HG03280 (cell line): ENCODE results near the gene IGHMBP2.

Experiments used
- ATAC-seq: cut with Tn5 transposase; IDR thresholded peaks from one replicate; pipeline ENCODE4 v1.9.1; 2021; ENCODE audit warnings: mild to moderate bottlenecking, moderate library complexity; ENCODE audit not compliant: unreplicated experiment

IGHMBP2 gene

GRCh38 chr11:68889948-68890446, 13.7 kb upstream of the IGHMBP2 start:
- ATAC-seq, result no peak

- no peak for ATAC-seq
These were observed 13.0 kb upstream of the IGHMBP2 start for GRCh38 chr11:68890490-68891231.

GRCh38 chr11:68891351-68891948, 12.2 kb upstream of the IGHMBP2 start:
- no peak for ATAC-seq

GRCh38 chr11:68892576-68892975, 11.1 kb upstream of the IGHMBP2 start:
- no peak for ATAC-seq

- ATAC-seq, result no peak
These were observed 10.4 kb upstream of the IGHMBP2 start for GRCh38 chr11:68893282-68893681.

GRCh38 chr11:68896171-68896959, 7.3 kb upstream of the IGHMBP2 start:
- ATAC-seq, result no peak

- ATAC-seq, result no peak
These were observed 6.2 kb upstream of the IGHMBP2 start for GRCh38 chr11:68897441-68897840.

GRCh38 chr11:68900835-68901381, 2.8 kb upstream of the IGHMBP2 start:
- no peak for ATAC-seq

- peak; percentile 17 for ATAC-seq
These were observed 657 bp downstream of the IGHMBP2 start for GRCh38 chr11:68904248-68904847.

- ATAC-seq, result no peak
These were observed 2.0 kb downstream of the IGHMBP2 start for GRCh38 chr11:68905421-68906360.

- no peak for ATAC-seq
These were observed 4.6 kb downstream of the IGHMBP2 start for GRCh38 chr11:68908273-68908672.

GRCh38 chr11:68910965-68911364, 7.3 kb downstream of the IGHMBP2 start:
- ATAC-seq, result no peak

GRCh38 chr11:68911731-68912130, 8.0 kb downstream of the IGHMBP2 start:
- ATAC-seq, result no peak

GRCh38 chr11:68912254-68912653, 8.6 kb downstream of the IGHMBP2 start:
- ATAC-seq, result no peak

- ATAC-seq, result no peak
These were observed 9.5 kb downstream of the IGHMBP2 start for GRCh38 chr11:68913188-68913587.

GRCh38 chr11:68914761-68915160, 11.1 kb downstream of the IGHMBP2 start:
- no peak for ATAC-seq

GRCh38 chr11:68916439-68916838, 12.7 kb downstream of the IGHMBP2 start:
- no peak for ATAC-seq

- no peak for ATAC-seq
These were observed 19.9 kb downstream of the IGHMBP2 start for GRCh38 chr11:68923614-68924013.

- ATAC-seq, result no peak
These were observed 20.6 kb downstream of the IGHMBP2 start for GRCh38 chr11:68924073-68924925.
